SK-N-SH (cell line): ENCODE data around the gene TJP1. TPM values are rescaled to one million over a fixed set of nuclear protein-coding genes. Genes with fewer than 3 reads are reported as not detected.

Experiments
- CTCF ChIA-PET: fragments of 300-600, 350-600 bp; formaldehyde crosslinking; extraction: SDS; loops from one replicate; lab custom pipeline; 2021; lab: Yijun Ruan, JAX
- POLR2A ChIA-PET: fragments of 350-600 bp; sonication (Branson Sonifier 250); formaldehyde crosslinking; extraction: SDS; loops from one replicate; lab custom pipeline; 2020; ENCODE audit warnings: antibody characterized with exemption, inconsistent platforms; lab: Yijun Ruan, JAX
- DNase-seq: peaks from one replicate; pipeline ENCODE4 v3.0.0; 2012
- H2AFZ ChIP-seq: fragments of 200-600 bp; sonication (generic); 2 replicates; pipeline ENCODE4 v1.8.1; 2016; ENCODE audit warnings: antibody characterized with exemption, mild to moderate bottlenecking, low read depth
- H3F3A ChIP-seq: fragments of 200-600 bp; sonication (generic); replicated peaks from 2 replicates; pipeline ENCODE3; 2016; ENCODE audit warnings: antibody characterized with exemption, mild to moderate bottlenecking; ENCODE audit not compliant: insufficient read depth
- H3K27ac ChIP-seq, 2 experiments: fragments of 200-500 bp in 1 of 2; fragments of 200-600 bp in 1 of 2; sonication (Bioruptor generic) in 1 of 2; sonication (generic), shearing (Covaris generic) in 1 of 2; 2 replicates each; pipeline versions ENCODE4 v1.5.1 to v1.6.1; 2014 to 2016; ENCODE audit warnings: low read depth in 2 of 2, inconsistent platforms in 1 of 2, low read length in 1 of 2, mild to moderate bottlenecking in 1 of 2, mixed read lengths in 1 of 2
- H3K27me3 ChIP-seq: fragments of 200-600 bp; sonication (generic), shearing (Covaris generic); 2 replicates; pipeline ENCODE4 v1.6.1; 2016; ENCODE audit warnings: mixed run types; ENCODE audit not compliant: insufficient read depth
- H3K36me3 ChIP-seq, 2 experiments: fragments of 200-500 bp in 1 of 2; fragments of 200-600 bp in 1 of 2; sonication (Bioruptor generic) in 1 of 2; sonication (generic) in 1 of 2; replicated peaks in 1 of 2; 2 replicates each; pipeline versions ENCODE3 to v1.5.1; 2014 to 2016; ENCODE audit warnings: low read length in 1 of 2, mild to moderate bottlenecking in 1 of 2; ENCODE audit not compliant: insufficient read depth in 2 of 2, control insufficient read depth in 1 of 2
- H3K4me1 ChIP-seq, 2 experiments: fragments of 200-500 bp in 1 of 2; fragments of 200-600 bp in 1 of 2; sonication (Bioruptor generic) in 1 of 2; sonication (generic), shearing (Covaris generic) in 1 of 2; 2 replicates each; pipeline versions ENCODE4 v1.5.1 to v1.6.1; 2014 to 2016; ENCODE audit warnings: low read depth in 1 of 2, low read length in 1 of 2, mixed run types in 1 of 2; ENCODE audit not compliant: insufficient read depth in 2 of 2, control insufficient read depth in 1 of 2
- H3K4me2 ChIP-seq: fragments of 200-600 bp; sonication (generic), shearing (Covaris generic); 2 replicates; pipeline ENCODE4 v1.6.1; 2017; ENCODE audit warnings: mixed run types
- H3K4me3 ChIP-seq, 2 experiments: fragments of 200-500 bp in 1 of 2; fragments of 200-600 bp in 1 of 2; sonication (Bioruptor generic) in 1 of 2; sonication (generic), shearing (Covaris generic) in 1 of 2; 2 replicates each; pipeline versions ENCODE4 v1.5.1 to v1.8.1; 2014 to 2016; ENCODE audit warnings: low read depth in 2 of 2, inconsistent platforms in 1 of 2, low read length in 1 of 2, mild to moderate bottlenecking in 1 of 2, mixed read lengths in 1 of 2, moderate library complexity in 1 of 2
- H3K79me2 ChIP-seq: fragments of 200-600 bp; sonication (generic); 2 replicates; pipeline ENCODE4 v1.8.1; 2017; ENCODE audit warnings: mild to moderate bottlenecking; ENCODE audit not compliant: insufficient read depth
- H3K9ac ChIP-seq: fragments of 200-600 bp; sonication (generic); 2 replicates; pipeline ENCODE4 v1.6.1; 2017; ENCODE audit warnings: mixed run types
- H3K9me2 ChIP-seq: fragments of 200-600 bp; sonication (generic); 2 replicates; pipeline ENCODE4 v1.6.1; 2017; ENCODE audit warnings: mixed run types
- H3K9me3 ChIP-seq: fragments of 200-600 bp; sonication (generic); 2 replicates; pipeline ENCODE4 v1.6.1; 2017; ENCODE audit warnings: mixed run types, mild to moderate bottlenecking, moderate library complexity
- H4K20me1 ChIP-seq: fragments of 200-600 bp; sonication (generic); 2 replicates; pipeline ENCODE4 v1.6.1; 2017; ENCODE audit warnings: mild to moderate bottlenecking, mixed run types; ENCODE audit not compliant: insufficient read depth
- FOXJ3 ChIP-seq: sonication (generic); formaldehyde crosslinking; IDR thresholded peaks from 2 replicates; pipeline ENCODE4 v1.5.1; 2020; ENCODE audit warnings: mild to moderate bottlenecking, missing genetic modification reagents
- FOXM1 ChIP-seq: IDR thresholded peaks from 2 replicates; pipeline ENCODE4 v1.4.0; 2012; ENCODE audit warnings: low read depth, mild to moderate bottlenecking
- GABPA ChIP-seq: IDR thresholded peaks from 2 replicates; pipeline ENCODE4 v1.4.0; 2012; ENCODE audit warnings: low read depth, mild to moderate bottlenecking
- GATA2 ChIP-seq: sonication (generic); formaldehyde crosslinking; IDR thresholded peaks from 2 replicates; pipeline ENCODE4 v1.5.0; 2020; ENCODE audit warnings: mild to moderate bottlenecking, missing genetic modification reagents
- IRF3 ChIP-seq: fragments of 150-350 bp; IDR thresholded peaks from 2 replicates; pipeline ENCODE4 v1.6.1; 2016; ENCODE audit warnings: mild to moderate bottlenecking, low read depth, low read length
- MEF2A ChIP-seq: IDR thresholded peaks from 2 replicates; pipeline ENCODE4 v1.4.0; 2012; ENCODE audit warnings: low read depth, borderline replicate concordance
- REST ChIP-seq: IDR thresholded peaks from 2 replicates; pipeline ENCODE4 v1.6.1; 2012; ENCODE audit warnings: mild to moderate bottlenecking, low read depth, low read length, moderate library complexity
- SIN3A ChIP-seq: IDR thresholded peaks from 2 replicates; pipeline ENCODE4 v1.6.1; 2012; ENCODE audit warnings: low read depth, mild to moderate bottlenecking, low read length, moderate library complexity, borderline replicate concordance
- TCF12 ChIP-seq: IDR thresholded peaks from 2 replicates; pipeline ENCODE4 v1.4.0; 2012
- USF1 ChIP-seq: IDR thresholded peaks from 2 replicates; pipeline ENCODE4 v1.4.0; 2012; ENCODE audit warnings: low read depth, borderline replicate concordance
- WGBS: methylation state at CpG from one replicate; pipeline ENCODE4 v1.1.6; 2017; ENCODE audit warnings: low lambda C conversion rate; 5-methylcytosine and 5-hydroxymethylcytosine counted together
- polyA plus RNA-seq, 3 experiments: library from polyadenylated mRNA; depleted of rRNA; stranded (reverse); fragments of >200 nt; gene quantifications; 2 replicates each; pipeline ENCODE4 v1.2.3, GENCODE V29; 2012
- TF ChIP-seq, protein P1 (sequence below): IDR thresholded peaks from 2 replicates; pipeline ENCODE4 v1.4.0; 2012; ENCODE audit warnings: low read depth, borderline replicate concordance
- TF ChIP-seq, protein P2 (sequence below): fragments of 150-350 bp; IDR thresholded peaks from 2 replicates; pipeline ENCODE4 v1.6.1; 2017; ENCODE audit warnings: antibody characterized with exemption, low read length, low read depth, borderline replicate concordance

The TJP1 gene
- polyA plus RNA-seq, 1 of the 3 experiments (the other 2 are of a cell fraction): 17.5 TPM

- H4K20me1 ChIP-seq: no peaks in the 10 kb centered on the region
- ChIA-PET POLR2A (no interaction called here), CTCF (interaction anchor here (0.7 kb wide), 1 partner anchor 90 kb away, joined by 3 read pairs; no protein-coding TSS in a partner anchor)
- H3K36me3 ChIP-seq: no peaks in the 10 kb centered on the region
- H3K9me2 ChIP-seq: no peaks in the 10 kb centered on the region
- H3K27ac ChIP-seq: no peak overlapping the region
- peaks cover 4 to 33% of the 10 kb centered on the region in 2 experiments; a peak in 3 of 4 replicates for H3K4me1 ChIP-seq
- peak; percentile 89 for DNase-seq
- no peak overlapping the region for H3K4me2 ChIP-seq
- H3F3A ChIP-seq: peaks cover 37% of the 10 kb centered on the region
- no peaks in the 10 kb centered on the region for H3K9me3 ChIP-seq
- no peak overlapping the region; the same call in 1 of the 2 replicates for H2AFZ ChIP-seq
- no peak for TF ChIP-seq SIN3A
- no peak for TF ChIP-seq FOXM1
- no peak for TF ChIP-seq MEF2A
- TF ChIP-seq REST: no peak
- no peak for TF ChIP-seq GABPA
- no peak for TF ChIP-seq GATA2 (CRISPR knock-in tag)
- TF ChIP-seq, all 33 proteins: peak for 0
- no peaks in the 10 kb centered on the region for H3K79me2 ChIP-seq
- H3K27me3 ChIP-seq: no peaks in the 10 kb centered on the region
- 30% methylated on average over 34 of the region's 74 CpGs for WGBS
- H3K9ac ChIP-seq: no peak overlapping the region
- peak overlapping the region in 1 of 2 experiments; percentile 7; a peak in 2 of 4 replicates for H3K4me3 ChIP-seq
Observed at GRCh38 chr15:29674661-29675533, 147.4 kb downstream of the TJP1 start.

DNA sequence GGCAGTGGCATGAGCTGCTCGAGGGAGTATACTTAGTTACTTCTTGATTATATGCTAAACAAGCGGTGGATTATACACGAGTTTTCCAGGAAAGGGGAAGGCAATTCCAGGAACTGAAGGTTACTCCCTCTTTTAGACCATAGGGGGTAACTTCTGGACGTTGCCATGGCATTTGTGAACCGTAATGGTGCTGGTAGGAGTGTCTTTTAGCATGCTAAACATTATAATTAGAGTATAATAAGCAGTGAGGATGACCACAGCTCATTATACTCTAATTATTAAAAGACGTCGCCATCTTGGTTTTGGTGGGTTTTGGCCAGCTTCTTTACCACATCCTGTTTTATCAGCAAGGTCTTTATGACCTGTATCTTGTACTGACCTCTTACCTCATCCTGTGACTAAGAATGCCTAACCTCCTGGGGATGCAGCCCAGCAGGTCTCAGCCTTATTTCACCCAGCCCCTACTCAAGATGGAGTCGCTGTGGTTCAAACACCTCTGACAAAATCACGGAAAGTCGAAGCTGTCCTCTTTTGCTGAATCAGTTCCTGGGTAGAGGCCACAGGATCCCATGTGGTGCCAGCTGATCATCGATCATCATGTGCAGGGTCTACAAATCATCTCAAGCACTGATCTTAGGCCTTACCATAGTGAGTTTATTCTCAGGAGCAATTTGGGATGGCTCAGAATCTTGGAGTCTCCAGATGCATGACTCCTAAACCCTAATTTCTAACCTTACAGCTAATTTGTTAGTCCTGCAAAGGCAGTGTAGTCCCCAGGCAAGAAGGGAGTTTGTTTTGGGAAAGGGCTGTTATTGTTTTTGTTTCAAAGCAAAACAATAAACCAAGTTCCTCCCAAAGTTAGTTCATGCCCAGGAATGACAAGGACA is 149.1 kb downstream of the TJP1 start:
- no peak for DNase-seq
- Histone ChIP-seq H3K9me2 (no peaks in the 10 kb centered on the region), H3K27me3 (no peaks in the 10 kb centered on the region), H3K4me2 (no peak overlapping the region), H3K36me3 (no peaks in the 10 kb centered on the region), H4K20me1 (no peaks in the 10 kb centered on the region), H3K4me3 (no peak overlapping the region), H3F3A (peaks cover 43% of the 10 kb centered on the region), H3K27ac (no peak overlapping the region), H3K9ac (no peak overlapping the region), H3K79me2 (no peaks in the 10 kb centered on the region), H2AFZ (no peak overlapping the region), H3K4me1 (peaks cover 4 to 37% of the 10 kb centered on the region in 2 experiments; a peak in 3 of 4 replicates)
- ChIA-PET POLR2A (no interaction called here), CTCF (interaction anchor here (1.1 to 1.8 kb wide), 5 partner anchors 18 to 400 kb away, joined by 3 to 7 read pairs (median 4); no protein-coding TSS in a partner anchor)
- 94% methylated on average over 11 of the region's 11 CpGs for WGBS
- TF ChIP-seq FOXJ3 (CRISPR knock-in tag) (no peak), SIN3A (no peak), USF1 (no peak), TCF12 (no peak), FOXM1 (no peak), IRF3 (no peak)
- TF ChIP-seq, protein P1, sequence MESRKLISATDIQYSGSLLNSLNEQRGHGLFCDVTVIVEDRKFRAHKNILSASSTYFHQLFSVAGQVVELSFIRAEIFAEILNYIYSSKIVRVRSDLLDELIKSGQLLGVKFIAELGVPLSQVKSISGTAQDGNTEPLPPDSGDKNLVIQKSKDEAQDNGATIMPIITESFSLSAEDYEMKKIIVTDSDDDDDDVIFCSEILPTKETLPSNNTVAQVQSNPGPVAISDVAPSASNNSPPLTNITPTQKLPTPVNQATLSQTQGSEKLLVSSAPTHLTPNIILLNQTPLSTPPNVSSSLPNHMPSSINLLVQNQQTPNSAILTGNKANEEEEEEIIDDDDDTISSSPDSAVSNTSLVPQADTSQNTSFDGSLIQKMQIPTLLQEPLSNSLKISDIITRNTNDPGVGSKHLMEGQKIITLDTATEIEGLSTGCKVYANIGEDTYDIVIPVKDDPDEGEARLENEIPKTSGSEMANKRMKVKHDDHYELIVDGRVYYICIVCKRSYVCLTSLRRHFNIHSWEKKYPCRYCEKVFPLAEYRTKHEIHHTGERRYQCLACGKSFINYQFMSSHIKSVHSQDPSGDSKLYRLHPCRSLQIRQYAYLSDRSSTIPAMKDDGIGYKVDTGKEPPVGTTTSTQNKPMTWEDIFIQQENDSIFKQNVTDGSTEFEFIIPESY: no peak
- TF ChIP-seq, protein P2, sequence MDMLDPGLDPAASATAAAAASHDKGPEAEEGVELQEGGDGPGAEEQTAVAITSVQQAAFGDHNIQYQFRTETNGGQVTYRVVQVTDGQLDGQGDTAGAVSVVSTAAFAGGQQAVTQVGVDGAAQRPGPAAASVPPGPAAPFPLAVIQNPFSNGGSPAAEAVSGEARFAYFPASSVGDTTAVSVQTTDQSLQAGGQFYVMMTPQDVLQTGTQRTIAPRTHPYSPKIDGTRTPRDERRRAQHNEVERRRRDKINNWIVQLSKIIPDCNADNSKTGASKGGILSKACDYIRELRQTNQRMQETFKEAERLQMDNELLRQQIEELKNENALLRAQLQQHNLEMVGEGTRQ: no peak
- TF ChIP-seq, all 33 proteins: peak for 0
- H3K9me3 ChIP-seq: no peaks in the 10 kb centered on the region
